Measurements from ENCODE around the gene KLHL5.

Gene KLHL5

GRCh38 chr4:39118034-39118658, 56.1 kb downstream of the KLHL5 start:
- TF ChIP-seq, protein P1, sequence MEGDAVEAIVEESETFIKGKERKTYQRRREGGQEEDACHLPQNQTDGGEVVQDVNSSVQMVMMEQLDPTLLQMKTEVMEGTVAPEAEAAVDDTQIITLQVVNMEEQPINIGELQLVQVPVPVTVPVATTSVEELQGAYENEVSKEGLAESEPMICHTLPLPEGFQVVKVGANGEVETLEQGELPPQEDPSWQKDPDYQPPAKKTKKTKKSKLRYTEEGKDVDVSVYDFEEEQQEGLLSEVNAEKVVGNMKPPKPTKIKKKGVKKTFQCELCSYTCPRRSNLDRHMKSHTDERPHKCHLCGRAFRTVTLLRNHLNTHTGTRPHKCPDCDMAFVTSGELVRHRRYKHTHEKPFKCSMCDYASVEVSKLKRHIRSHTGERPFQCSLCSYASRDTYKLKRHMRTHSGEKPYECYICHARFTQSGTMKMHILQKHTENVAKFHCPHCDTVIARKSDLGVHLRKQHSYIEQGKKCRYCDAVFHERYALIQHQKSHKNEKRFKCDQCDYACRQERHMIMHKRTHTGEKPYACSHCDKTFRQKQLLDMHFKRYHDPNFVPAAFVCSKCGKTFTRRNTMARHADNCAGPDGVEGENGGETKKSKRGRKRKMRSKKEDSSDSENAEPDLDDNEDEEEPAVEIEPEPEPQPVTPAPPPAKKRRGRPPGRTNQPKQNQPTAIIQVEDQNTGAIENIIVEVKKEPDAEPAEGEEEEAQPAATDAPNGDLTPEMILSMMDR (IDR thresholded peaks at IDR 0.05; ENCODE audit: low read depth, low read length): no peak

DNA sequence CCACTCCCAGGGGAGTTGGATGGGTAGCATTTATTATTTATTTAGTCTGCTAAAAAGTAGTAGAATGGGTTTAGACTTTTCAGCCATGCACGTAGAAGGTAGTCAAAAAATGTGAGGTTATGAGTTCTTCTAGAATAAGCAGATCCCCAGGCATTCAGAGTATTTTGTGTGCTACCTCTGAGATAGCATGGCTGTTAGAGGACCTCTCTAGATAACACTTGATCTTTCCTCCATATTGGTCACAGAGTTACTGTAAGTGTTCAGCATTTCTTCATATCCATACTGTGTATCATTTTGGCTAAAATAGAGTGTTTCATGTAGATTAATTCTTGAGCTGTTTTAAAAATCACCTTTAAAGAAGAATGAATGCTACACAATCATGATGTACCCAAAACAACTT, 58.4 kb downstream of the KLHL5 start:
- H3K4me3 ChIP-seq (ENCODE audit: low read depth, low read length): no peak overlapping the region
- TF ChIP-seq, protein P1 (IDR thresholded peaks at IDR 0.05; ENCODE audit: low read depth, low read length): no peak

More at GRCh38 chr4:39118034-39118658, 56.1 kb downstream of the KLHL5 start:
- H3K4me3 ChIP-seq (ENCODE audit: low read depth, low read length): no peak overlapping the region

- H3K4me3 ChIP-seq (ENCODE audit: low read depth, low read length): no peak overlapping the region
- TF ChIP-seq, protein P1 (IDR thresholded peaks at IDR 0.05; ENCODE audit: low read depth, low read length): no peak
These were observed 63.0 kb downstream of the KLHL5 start for GRCh38 chr4:39124885-39125599.

DNA sequence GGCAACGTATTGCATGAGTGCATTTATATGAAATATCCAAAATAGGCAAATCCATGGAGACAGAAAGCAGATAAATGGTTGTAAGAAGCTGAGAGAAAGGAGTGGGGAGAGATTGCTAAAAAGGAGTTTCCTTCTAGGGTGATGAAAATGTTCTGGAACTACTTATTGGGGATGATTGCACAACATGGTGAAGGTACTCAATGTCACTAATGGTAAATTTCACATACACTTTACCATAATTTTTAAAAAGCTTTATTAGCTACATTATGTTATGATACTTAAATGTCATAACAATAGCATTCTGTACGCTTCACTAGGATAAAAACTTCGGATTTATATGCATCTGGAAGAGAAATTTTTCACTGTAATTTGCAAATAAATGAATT, 63.6 kb downstream of the KLHL5 start:
- no peak overlapping the region for H3K4me3 ChIP-seq (ENCODE audit: low read depth, low read length)
- TF ChIP-seq, protein P1 (IDR thresholded peaks at IDR 0.05; ENCODE audit: low read depth, low read length): no peak

- no peak overlapping the region for H3K4me3 ChIP-seq (ENCODE audit: low read depth, low read length)
These were observed 64.4 kb downstream of the KLHL5 start for GRCh38 chr4:39126256-39127095.

DNA sequence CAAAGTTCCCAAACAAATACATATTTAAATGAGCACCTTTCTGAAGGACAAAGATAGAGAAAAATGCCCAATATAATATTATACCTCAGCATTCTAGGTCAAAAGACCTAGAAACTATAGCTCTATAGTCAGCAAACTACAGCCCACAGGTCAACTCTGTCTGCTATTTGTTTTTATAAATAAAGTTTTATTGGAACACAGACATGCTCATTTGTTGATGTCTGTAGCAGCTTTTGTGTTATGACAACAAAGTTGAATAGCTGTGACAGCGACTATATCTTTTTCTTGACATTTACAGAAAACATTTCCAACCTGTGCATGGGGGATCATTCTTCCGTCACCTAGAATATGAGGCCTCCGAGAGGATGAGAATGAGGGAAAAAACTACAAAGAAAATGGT, 71.6 kb downstream of the KLHL5 start:
- TF ChIP-seq, protein P1 (IDR thresholded peaks at IDR 0.05; ENCODE audit: low read depth, low read length): no peak
- no peak overlapping the region for H3K4me3 ChIP-seq (ENCODE audit: low read depth, low read length)

More at GRCh38 chr4:39126256-39127095, 64.4 kb downstream of the KLHL5 start:
- TF ChIP-seq, protein P1 (IDR thresholded peaks at IDR 0.05; ENCODE audit: low read depth, low read length): no peak

Data from WI38 (cell line).